DMS153 (cell line): ENCODE measurements around the gene TMPRSS9.

Experiments
- DNase-seq: peaks from one replicate; lab custom pipeline; 2025; lab: John Stamatoyannopoulos, UW

TMPRSS9 gene

DNA sequence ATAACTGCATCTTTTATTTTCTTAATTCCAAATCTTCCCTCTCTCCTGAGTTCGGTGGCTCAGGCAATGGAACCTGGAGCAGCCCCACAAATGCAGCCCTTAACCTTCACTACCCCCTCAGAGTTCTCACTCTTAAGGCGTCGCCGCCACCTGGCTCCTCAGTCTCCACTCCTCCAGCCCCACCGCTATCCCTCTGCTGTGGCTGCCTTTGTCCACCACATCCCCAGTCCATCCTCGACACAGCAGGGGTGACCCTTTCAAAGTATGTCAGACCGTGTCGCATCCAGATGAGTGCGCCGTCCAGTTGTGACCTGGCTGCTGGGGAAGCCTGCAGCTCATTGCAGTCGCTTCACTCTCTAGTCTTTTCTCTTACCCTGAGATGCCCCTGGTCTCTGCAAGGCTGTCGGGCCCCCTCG lies 30.6 kb upstream of the TMPRSS9 start:
- DNase-seq, result no peak

DNA sequence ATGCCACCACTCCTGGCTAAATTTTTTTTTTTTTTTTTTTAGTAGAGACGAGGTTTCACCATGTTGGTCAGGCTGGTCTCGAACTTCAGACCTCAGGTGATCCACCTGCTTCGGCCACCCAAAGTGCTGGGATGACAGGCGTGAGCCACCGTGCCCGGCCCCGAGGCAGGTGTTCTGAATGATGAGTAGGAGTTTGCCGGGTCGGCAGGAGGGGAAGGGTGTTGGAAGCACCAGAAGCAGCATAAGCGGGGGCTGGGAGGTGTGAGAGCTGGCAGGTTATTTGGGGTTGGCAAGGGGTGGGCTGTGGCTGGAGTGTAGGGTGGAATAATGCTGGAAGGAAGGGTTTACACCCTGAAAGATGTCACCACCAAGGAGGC lies 29.8 kb upstream of the TMPRSS9 start:
- DNase-seq, result no peak

DNA sequence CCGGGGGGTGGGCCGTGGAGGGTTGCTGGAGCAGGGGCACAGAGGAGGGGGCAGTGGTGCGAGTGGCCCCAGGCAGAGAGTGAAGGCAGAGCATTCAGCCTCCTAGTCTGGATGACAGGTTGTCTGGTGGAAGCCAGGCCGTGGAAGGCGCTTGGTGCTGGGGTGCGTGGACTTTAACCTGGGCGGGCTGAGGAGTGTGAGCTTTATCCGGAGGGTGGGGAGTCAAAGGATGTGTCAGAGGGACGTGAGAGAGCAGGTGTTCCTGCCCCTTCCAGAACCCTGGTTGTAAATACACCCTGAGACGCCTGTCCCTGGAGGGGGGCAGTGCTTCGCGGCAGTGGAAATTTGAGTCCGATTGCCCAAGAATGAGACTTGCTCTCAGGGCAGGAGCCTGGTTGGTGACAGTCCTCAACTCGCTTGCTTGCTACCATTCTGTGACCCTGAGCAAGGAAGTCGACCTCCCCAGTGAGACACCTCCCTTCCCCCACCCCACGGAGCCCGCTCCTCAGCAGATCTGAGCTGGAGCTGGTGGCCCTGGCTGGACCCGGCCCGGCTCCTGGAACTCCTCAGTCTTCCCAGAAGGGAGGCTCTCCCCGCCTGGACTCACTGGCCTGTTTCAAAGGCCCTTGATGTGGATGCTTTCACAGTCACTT lies 29.3 kb upstream of the TMPRSS9 start:
- peak; percentile 20 for DNase-seq

DNA sequence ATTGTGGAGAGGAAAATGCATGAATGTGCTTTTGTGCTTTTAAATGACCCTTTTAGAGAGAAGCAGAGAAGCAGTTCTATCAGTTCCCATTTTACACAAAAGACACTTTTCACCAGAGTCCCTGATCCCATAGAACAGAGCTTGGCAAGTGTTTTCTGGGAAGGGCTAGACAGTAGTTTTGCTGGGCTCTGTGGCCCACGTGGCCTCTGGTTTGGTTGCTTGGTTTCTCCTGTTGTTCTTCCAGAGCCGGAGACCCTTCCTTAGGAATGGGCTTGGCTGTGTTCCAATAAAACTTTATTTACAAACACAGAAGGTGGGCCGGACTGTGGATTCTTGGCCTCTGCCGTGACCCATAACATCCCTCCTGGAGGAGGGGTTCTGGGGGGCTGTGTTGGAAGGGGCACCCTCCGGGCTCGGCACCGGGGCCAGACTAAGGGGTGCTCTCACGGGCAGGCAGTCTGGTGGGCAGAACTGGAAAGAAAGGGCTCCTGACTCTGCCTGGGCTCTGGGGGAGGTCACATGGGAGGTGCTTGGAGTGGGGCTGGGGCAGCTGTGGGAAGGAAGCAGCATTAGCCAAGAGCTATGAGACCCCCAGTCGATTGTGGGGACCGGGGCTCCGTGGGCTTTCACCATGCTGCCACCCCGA lies 28.3 kb upstream of the TMPRSS9 start:
- DNase-seq, result no peak

DNA sequence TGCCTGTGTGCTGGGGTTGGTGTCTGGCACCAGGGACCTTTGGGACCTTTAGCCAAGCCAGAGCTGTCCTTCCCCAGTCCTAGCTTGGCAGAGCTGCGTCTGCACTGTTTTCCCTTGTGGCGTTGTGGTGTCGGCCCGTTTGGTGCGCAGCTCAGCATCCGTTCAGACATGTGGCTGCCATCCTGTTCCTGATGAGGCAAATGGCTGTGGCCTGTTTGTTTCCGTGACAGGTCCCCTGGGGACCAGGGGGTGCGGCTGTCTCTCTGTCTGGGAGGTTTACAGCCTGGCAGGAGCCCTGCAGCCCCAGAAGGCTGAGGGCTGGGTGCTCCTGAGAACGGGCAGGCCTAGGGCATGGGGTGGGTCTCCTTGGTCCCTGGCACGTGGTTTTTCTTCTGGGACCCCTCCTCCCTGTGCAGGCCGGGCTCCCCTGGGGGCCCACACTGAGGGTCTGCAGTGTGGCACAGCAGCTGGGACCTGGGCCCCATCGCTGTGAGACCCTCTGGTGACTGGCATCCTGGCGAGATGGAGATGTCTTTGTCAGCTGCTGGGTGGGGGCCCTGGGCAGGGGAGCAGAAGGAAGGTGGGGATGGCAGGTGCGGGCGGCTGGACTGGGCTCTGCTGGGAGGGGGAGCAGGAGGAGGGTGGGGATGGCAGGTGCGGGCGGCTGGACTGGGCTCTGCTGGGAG lies 27.6 kb upstream of the TMPRSS9 start:
- peak; percentile 88 for DNase-seq

DNA sequence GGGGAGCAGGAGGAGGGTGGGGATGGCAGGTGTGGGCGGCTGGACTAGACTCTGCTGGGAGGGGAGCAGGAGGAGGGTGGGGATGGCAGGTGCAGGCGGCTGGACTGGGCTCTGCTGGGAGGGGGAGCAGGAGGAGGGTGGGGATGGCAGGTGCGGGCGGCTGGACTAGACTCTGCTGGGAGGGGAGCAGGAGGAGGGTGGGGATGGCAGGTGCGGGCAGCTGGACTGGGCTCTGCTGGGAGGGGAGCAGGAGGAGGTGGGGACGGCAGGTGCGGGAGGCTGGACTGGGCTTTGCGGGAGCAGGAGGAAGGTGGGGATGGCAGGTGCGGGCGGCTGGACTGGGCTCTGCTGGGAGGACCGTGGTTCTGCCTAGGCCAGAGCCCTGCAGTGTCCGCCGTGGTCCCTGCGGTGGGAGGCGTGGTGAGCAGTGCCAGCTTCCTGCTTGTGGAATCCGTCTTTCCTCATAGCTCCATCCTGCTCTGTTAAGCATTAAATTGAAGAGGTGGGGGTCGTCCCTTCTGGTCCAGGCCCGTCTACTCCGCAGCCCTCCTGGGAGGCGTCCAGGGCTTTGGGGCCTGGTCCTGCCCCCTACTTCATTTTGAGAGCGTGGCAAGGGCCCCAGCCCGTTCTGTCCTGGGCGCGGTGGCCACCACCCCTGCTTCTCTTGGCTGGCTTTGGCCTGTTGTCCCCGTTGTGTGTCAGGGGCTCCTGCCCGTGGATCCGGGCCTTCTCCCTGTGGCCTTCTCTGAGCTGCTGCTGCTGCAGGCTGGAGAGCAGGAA lies 26.8 kb upstream of the TMPRSS9 start:
- peak; percentile 77 for DNase-seq

DNA sequence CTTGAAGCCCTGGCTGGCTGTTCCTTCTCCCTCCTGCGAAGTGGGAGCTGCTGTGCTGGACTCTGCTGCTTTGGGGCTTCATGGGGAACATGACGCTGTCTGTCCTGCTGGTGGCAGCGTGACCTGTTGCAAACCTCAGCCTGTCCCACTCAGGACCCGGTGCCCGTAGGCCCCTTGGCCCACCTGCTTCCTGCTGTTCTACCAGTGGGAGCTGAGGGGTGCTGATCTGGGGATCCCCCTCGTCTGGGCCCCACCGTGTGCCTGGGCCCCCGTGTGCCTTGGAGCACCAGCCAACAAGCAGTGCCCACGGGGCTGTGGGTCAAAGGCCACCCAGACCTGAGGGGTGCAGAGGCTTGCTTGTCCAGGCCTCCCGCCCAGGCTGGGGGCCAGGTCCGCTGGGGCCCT lies 26.3 kb upstream of the TMPRSS9 start:
- peak; percentile 24 for DNase-seq

DNA sequence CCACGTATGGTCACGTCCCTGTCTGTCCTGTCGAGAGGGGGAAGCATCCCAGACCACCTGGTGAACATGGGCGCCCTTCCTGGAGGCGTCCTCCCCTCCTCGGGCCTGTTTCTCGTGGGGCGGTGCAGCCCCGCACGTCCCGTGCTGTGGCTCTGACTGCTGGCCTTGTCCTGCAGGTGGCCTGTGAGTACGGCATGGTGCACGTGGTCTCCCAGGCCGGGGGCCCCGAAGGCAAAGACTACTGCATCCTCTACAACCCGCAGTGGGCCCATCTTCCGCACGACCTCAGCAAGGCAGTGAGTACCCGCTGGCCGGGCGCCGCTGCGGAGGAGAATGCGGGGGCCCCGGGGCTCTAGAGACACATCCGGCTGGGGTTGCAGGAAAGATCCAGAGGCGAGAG lies 25.6 kb upstream of the TMPRSS9 start:
- no peak for DNase-seq

DNA sequence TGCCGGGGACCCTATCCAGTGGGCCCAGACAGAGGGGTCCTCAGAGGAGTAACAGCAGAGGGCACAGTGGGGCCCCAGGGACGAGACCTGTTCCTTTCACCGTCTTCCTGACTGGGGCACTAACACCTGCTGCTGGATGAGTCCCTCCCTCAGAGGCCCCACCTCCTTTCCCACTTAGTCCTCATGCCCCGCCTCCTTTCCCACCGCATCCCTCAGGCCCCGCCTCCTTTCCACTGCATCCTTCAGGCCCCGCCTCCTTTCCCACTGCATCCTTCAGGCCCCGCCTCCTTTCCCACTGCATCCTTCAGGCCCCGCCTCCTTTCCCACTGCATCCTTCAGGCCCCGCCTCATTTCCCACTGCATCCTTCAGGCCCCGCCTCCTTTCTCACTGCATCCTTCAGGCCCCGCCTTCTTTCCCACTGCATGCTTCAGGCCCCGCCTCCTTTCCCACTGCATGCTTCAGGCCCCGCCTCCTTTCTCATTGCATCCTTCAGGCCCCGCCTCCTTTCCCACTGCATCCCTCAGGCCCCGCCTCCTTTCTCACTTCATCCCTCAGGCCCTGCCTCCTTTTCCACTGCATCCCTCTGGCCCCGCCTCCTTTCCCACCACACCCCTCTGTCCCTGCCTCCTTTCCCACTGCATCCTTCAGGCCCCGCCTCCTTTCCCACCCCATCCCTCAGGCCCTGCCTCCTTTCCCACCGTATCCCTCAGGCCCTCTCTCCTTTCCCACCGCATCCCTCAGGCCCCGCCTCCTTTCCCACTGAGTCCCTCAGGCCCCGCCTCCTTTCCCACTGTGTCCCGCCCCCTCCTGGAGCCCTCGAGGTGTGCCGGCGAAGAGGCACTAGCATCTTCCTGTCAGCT lies 24.8 kb upstream of the TMPRSS9 start:
- no peak for DNase-seq

DNA sequence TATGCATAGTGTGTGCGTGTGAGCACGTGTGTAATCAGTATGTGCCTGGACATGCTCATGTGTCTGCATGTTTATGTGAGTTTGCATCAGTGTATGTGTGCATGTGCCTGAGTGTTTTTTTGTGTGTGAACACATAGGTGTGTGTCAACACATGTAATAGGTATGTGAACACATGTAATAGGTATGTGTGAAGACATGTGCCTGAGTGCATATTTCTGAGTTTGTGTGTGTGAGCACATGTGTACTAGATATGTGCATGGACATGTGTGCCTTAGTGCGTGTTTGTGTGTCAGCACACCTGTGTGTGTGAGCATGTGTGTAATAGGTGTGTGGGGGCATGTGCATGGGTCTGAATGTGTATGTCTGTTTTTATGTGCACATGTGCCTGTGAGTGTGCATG lies 24.2 kb upstream of the TMPRSS9 start:
- DNase-seq, result no peak

DNA sequence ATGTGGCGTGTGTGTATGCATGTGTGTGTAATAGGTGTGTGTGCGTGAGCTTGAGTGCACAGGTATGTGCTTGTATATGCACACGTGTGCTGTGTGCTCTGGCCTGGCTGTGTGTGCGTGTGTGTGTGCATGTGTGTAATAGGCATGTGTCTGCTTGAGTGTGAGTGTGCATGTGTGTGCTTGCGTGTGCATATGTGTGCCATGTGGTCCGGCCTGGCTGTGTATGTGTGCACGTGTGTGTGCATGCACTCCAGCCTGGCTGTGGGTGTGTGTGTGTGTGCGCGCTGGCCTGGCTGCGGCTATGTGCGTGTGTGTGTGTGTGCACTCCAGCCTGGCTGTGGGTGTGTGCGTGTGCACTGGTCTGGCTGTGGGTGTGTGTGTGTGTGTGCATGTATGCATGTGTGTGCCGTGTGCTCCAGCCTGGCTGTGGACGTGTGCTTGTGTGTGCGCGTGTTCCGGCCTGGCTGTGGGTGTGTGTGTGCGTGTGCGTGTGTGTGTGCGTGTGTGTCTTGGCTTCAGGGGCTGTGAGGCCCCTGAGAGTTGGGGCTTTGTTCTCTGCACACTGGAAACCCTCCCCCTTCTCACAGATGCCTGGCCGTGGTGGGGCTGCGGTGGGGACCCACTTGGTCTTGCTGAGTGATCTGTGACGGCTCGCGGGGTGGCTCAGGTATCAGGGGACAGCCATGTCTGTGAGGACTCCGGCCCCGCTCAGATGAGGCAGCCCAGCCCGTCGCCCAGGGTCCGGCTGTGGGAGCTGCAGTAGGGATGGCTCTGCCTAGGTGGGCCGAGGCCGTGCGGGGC lies 23.3 kb upstream of the TMPRSS9 start:
- DNase-seq, result no peak

DNA sequence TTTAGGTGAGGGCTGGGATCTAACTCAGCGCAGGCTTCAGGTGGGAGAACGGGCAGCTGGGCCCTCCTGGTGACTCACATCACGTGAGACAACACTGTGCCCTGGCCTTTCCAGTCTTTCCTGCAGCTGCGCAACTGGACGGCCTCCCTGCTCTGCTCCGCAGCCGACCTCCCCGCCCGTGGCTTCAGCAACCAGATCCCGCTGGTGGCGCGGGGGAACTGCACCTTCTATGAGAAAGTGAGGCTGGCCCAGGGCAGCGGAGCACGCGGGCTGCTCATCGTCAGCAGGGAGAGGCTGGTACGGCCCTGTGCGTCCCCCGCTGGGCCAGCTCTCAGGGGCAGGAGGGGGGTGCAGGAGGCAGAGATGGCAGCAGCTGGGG lies 22.7 kb upstream of the TMPRSS9 start:
- DNase-seq, result no peak

DNA sequence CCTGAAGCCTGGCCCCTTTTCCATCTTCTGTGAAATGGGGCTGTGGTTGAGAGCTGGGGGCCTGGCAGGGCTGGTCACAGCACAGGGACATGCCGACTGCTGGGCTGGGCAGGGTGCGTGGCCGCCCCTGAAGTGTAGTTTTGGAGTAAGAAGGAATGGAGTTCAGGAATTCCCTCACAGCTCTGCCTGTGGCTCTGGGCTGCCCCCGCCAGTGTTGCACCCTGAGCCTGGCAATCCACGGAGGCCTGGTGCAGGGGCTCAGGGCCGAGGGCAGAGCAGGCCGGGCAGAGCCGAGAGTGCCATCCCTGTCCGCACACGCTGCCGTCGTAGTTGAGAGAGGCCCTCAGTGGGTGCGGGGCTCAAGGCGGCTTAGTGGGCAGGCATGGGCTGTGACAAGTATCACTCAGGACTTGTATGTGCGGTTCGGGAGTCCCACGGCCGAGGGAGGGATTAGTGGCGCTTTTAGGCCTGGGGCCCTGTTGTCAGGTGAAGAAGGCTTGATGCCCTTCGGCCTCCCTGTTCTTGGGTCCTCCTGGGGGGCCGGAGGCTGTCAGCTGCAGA lies 21.9 kb upstream of the TMPRSS9 start:
- DNase-seq, result no peak

DNA sequence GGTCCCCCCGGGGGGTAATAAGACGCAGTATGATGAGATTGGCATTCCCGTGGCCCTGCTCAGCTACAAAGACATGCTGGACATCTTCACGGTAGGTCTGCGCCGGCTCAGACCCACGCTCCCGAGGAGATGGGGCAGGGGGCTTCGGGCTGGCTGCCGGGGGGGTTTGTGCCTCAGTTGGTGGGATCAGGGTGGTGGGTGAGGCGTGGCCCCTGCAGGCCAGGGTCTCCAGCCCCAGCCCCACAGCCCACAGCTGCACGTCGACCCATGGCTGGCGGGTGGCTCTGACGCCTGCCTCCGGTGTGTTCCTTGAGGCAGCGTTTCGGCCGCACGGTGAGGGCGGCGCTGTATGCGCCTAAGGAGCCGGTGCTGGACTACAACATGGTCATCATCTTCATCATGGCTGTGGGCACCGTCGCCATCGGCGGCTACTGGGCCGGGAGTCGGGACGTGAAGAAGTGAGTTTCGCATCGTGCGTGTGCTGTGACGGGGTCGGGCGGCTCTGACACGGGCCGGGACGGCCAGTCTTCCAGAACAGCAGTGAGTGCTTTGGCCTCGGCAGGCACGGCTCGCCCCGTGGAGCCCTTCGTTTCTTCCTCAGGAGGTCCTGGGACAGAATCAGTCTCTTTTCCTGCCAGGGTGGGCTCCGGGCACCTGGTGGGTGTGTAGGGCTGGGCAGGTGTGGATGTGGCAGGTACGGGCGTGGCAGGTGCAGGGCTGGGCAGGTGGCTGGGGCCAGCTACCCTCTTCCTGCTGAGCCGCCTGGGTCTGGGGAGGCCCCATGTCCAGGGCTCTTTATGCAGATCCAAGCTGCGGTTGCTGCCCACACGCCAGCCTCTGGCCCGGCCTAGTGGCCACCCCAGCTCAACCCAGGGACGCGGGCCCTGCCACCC lies 21.1 kb upstream of the TMPRSS9 start:
- DNase-seq, result no peak

DNA sequence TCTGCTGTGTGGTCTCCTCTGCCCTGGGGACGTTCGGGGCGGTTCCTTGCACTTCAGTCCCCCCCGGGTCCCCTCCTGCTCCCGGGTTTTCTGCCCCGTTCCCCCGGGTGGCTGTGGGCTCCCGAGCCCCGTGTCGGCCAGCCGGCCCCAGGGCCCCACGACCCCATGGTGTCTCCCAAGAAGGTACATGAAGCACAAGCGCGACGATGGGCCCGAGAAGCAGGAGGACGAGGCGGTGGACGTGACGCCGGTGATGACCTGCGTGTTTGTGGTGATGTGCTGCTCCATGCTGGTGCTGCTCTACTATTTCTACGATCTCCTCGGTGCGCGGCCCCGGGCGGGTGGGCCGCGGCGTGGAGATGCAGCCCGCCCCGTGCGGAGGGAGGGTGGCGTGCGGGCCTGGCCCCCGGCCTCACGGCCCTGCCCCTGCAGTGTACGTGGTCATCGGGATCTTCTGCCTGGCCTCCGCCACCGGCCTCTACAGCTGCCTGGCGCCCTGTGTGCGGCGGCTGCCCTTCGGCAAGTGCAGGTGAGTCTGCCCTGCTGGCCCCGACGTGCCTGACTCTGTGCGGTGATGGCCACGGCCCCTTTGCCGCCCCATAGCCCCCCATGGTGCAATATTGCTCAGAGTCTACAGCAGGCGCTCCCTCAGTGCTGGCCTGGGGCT lies 20.3 kb upstream of the TMPRSS9 start:
- DNase-seq, result no peak

DNA sequence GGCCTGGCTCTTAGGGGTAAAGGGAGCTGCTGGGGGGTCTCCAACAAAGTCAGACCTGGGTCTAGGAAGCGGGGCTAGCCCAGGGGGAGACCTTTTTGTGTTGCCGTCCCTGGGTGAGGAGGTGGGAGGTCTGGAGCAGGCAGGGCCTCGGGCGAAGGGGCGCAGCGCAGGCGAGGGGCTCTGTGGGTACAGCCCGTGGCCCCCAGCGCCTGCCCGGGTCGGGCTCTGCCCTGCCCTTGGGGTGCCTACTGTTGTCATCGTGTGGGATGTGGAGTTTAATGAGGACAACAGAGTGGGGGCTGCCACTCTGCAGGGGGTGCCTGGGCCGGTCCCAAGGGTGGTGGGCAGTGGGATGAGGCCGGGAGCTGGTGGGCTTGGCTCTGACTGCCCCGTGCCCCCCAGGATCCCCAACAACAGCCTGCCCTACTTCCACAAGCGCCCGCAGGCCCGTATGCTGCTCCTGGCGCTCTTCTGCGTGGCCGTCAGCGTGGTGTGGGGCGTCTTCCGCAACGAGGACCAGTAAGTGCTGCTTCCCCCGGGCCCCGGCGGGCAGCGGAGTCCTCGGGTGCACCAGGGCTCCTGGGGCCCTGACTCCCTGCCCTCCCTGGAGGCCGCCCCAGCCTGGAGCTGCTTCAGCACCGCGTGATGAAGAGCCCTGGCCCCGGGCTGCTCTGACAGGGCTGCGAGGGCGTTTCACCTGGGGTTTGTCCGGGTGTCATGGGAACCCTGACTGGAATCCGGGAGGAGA lies 19.4 kb upstream of the TMPRSS9 start:
- no peak for DNase-seq

DNA sequence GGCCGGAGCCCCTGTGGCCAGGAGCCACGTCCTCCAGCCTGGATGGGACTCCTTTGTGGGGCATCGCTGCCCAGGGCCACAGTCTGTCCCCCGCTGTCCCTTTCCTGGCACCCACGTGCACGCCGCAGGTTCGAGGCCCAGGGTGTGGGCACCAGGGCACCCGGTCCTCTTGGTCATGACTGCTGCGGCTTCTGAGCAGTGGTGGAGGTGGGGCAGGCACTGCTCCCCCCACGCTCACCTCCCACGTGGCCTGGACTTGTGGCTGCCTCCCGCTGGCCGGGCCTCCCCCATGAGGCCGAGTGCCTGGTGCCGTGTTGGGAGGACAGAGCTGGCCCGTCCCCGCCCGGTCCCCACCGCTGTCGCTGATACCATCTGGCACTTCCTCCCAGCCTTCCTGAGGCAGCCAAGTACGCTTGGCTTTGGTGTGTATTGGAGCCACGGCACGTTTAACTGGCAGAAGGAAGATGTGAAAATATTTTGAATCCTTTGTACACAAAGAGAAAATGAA lies 18.8 kb upstream of the TMPRSS9 start:
- no peak for DNase-seq

DNA sequence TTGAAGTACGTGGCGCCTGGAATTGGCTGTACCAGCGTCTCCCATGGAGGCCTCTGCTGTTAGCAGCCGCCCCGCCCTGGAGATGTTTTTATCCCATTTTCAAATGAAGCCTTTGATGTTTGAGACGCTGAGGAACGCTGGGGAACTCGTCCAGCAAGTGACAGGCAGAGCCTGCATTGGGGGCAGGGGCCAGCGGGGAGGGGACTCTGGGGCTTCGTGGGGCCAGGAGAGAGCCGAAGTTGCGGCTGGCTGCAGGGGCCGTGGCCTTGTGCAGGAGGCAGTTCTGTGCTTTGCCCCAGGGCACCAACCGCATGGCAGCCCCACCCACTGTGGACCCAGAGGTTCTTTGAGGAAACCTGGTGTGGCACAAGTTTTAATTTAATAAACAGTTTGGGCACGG lies 18.1 kb upstream of the TMPRSS9 start:
- no peak for DNase-seq
